Psoas muscle (tissue), 8 donors: Measurements from ENCODE around the gene PRR12. TPM values are rescaled to one million over a fixed set of nuclear protein-coding genes. Genes with fewer than 3 reads are reported as not detected.
A peak's percentile ranks its signal among the peaks of the same experiment; 100 is the strongest.

ENCODE experiments used
- ATAC-seq, 4 donors: fragments of 200-7000 bp; cut with Tn5 transposase; one replicate each; pipeline ENCODE4 v1.9.1; 2020; ENCODE audit warnings: moderate library complexity in 3 of 4, mild to moderate bottlenecking in 2 of 4
- DNase-seq, 2 donors: peaks; one replicate each; pipeline ENCODE4 v3.0.0-alpha.2; 2020
- H3K27ac ChIP-seq: fragments of 200-600 bp; one replicate; pipeline ENCODE4 v1.8.0; 2022
- H3K27me3 ChIP-seq, 3 donors: fragments of 200-600 bp in 1 of 3; one replicate each; pipeline versions ENCODE4 v1.6.1 to v1.8.0; 2013 to 2022; ENCODE audit warnings: low read length in 2 of 3, mild to moderate bottlenecking in 2 of 3, moderate library complexity in 1 of 3; ENCODE audit not compliant: insufficient read depth in 3 of 3
- H3K36me3 ChIP-seq, 2 donors: fragments of 200-600 bp in 1 of 2; one replicate each; pipeline versions ENCODE4 v1.6.1 to v1.8.0; 2013 to 2022; ENCODE audit warnings: low read depth in 1 of 2, mild to moderate bottlenecking in 1 of 2, moderate library complexity in 1 of 2; ENCODE audit not compliant: insufficient read depth in 1 of 2
- H3K4me1 ChIP-seq: fragments of 200-600 bp; one replicate; pipeline ENCODE4 v1.8.0; 2022
- H3K4me3 ChIP-seq: fragments of 200-600 bp; one replicate; pipeline ENCODE4 v1.8.0; 2022; ENCODE audit warnings: mild to moderate bottlenecking
- H3K9me3 ChIP-seq: fragments of 200-600 bp; one replicate; pipeline ENCODE4 v1.8.0; 2022
- WGBS, 3 donors: extraction: QIAGEN DNeasy Blood & Tissue Kit; methylation state at CpG; one replicate each; pipeline versions ENCODE4 v1.1.6 to v1.1.7; 2013; 5-methylcytosine and 5-hydroxymethylcytosine counted together
- intact Hi-C, 2 donors: fragments of 100-400 bp; cut with DNase I; formaldehyde crosslinking; loops; one replicate each; pipeline versions ENCODE4 v1.11.0 to v1.14.2; 2022
- polyA plus RNA-seq, 3 donors: library from polyadenylated mRNA; stranded (reverse); fragments of 200-250 nt; gene quantifications; one replicate each; pipeline ENCODE4 v1.2.3, GENCODE V29; 2013
- total RNA-seq, 4 donors: library from RNA; stranded (reverse); fragmentation: NEBNext Ultra II Directional in 2 of 4; extraction: Animal tissue kit (Norgen Biotek cat#: 25700) in 2 of 4; gene quantifications; one replicate each; pipeline versions ENCODE4 v1.2.1 to v1.2.4, GENCODE V29; 2021 to 2023
- TF ChIP-seq, protein P1 (sequence below): fragments of 200-600 bp; IDR thresholded peaks from one replicate; pipeline ENCODE4 v1.8.0; 2022; ENCODE audit warnings: antibody characterized with exemption
- donor health status: healthy with polysubstance abuse.
- donor health status: DM: no; HTN: no; CAD: no; lungs with moderate emphysema.
- donor health status: Bipolar disorder and iron deficiency.
- donor health status: healthy.
- donor health status: DM: yes; HTN: yes; CAD: no.
- donor health status: DM: no; HTN: no; CAD: no.
- donor health status: DM: no; HTN: no; CAD: no.
- donor health status: DM: yes; HTN: yes; CAD: no.

PRR12 gene
- total and polyA plus RNA-seq, 7 donors: 2.3 to 15.1 (median 7.1) TPM

DNA sequence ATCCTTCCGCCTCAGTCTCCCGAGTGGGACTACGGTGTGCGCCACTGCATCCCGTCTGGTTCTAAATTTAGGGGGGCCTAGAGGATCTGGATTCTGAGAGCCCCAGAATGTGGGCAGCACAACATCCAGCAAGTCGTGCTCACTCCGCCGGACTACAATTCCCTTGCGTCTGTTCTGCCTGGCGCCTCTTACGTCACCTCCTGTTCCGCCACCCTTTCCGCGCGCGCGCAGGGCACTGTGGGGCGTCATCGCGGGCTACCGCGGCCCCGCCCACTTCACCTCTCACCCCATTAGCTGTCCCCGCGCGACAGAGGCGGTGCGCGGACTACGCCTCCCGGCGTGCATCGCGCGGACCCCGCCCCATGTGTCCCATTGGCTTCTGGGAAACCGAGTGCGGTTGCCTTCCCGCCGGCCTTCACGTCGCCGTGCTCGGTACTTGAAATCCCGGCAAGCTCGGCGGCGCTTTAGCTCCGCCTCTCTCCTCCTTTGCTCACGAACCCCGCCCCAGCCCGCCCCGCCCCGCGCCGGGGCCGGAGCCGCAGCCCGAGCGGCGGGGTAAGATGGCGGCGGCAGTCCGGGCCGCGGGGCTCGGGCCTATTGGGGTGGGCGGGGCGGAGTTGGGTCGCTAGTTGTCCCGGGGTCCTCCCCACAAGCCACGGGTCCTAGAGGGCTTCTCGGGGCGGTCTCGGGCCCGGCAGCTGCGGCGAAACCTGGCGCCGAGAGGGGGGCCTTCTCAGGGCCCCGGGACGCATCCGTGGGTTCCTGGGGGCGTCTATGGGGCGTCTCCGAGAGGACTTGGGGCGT lies 50.9 kb downstream of the PRR12 start, which contains the start of gene SCAF1:
SCAF1 (plus strand) TSS at position 522 of the 804 bp plus-strand sequence. CDS start 2,818 bp downstream, outside the sequence.
- Histone ChIP-seq H3K4me3 (peak within 1 kb of the TSS; percentile 80), H3K4me1 (peaks cover 35% of the 10 kb centered on the region), H3K27ac (peak within 1 kb of the TSS; percentile 98), H3K9me3 (no peaks in the 10 kb centered on the region), H3K36me3 (peaks cover 3 to 19% of the 10 kb centered on the region in 2 donors), H3K27me3 (no peaks in the 10 kb centered on the region)
- DNase-seq (peak; percentile 100), ATAC-seq (peak; percentile 79 to 83 (median 82))
- intact Hi-C loops: loop anchor here (2.0 to 5.0 kb wide), 2 partner anchors 35 to 190 kb away; partner anchors contain the start of genes ALDH16A1 (in 1 of the 2), PIH1D1 (in 1 of the 2) and PRMT1 (in 1 of the 2)
- WGBS, 3 donors: 0% methylated on average over 62 to 87 of the region's 87 CpGs
- TF ChIP-seq, protein P1, sequence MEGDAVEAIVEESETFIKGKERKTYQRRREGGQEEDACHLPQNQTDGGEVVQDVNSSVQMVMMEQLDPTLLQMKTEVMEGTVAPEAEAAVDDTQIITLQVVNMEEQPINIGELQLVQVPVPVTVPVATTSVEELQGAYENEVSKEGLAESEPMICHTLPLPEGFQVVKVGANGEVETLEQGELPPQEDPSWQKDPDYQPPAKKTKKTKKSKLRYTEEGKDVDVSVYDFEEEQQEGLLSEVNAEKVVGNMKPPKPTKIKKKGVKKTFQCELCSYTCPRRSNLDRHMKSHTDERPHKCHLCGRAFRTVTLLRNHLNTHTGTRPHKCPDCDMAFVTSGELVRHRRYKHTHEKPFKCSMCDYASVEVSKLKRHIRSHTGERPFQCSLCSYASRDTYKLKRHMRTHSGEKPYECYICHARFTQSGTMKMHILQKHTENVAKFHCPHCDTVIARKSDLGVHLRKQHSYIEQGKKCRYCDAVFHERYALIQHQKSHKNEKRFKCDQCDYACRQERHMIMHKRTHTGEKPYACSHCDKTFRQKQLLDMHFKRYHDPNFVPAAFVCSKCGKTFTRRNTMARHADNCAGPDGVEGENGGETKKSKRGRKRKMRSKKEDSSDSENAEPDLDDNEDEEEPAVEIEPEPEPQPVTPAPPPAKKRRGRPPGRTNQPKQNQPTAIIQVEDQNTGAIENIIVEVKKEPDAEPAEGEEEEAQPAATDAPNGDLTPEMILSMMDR: no peak

DNA sequence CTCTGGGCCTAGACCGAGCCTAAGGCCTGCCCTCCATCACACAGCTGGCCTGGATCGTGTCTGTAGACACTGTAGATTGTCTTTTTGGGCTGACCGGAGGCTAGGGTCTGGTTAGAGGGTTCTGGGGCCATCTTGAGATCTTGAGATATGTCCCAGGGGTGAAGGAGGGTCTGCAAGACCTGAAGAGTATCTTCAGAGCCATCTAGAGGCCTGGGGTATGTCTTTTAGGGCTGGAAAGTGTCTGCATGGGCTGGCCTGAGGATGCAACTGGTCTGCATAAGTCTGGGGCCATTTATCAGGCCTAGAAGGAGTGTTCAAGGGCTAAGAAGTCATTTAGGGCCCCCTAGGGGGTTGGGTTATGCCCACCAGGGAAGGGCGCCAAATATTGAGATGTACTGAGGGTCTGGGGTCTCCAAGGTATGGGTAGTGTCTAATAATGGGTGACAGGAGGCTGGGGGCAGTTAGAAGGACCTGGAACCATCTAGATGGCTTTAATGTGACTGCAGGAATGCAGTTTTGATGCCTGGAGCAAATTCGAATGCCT lies 51.6 kb downstream of the PRR12 start:
- Histone ChIP-seq H3K27me3 (no peaks in the 10 kb centered on the region), H3K36me3 (peaks cover 3 to 26% of the 10 kb centered on the region in 2 donors), H3K4me3 (peak overlapping the region; percentile 80), H3K27ac (peak overlapping the region; percentile 98), H3K4me1 (peaks cover 35% of the 10 kb centered on the region), H3K9me3 (no peaks in the 10 kb centered on the region)
- 5 to 8% (median 6%) methylated on average over 5 of the region's 5 CpGs for WGBS, 3 donors
- ATAC-seq (no peak), DNase-seq (peak in 1 of 2 donors; percentile 38)
- intact Hi-C loops: loop anchor here in 1 of 2 donors (5.0 kb wide), 1 partner anchor 190 kb away; the partner anchor contains the start of genes ALDH16A1 and PIH1D1
- TF ChIP-seq, protein P1: no peak

DNA sequence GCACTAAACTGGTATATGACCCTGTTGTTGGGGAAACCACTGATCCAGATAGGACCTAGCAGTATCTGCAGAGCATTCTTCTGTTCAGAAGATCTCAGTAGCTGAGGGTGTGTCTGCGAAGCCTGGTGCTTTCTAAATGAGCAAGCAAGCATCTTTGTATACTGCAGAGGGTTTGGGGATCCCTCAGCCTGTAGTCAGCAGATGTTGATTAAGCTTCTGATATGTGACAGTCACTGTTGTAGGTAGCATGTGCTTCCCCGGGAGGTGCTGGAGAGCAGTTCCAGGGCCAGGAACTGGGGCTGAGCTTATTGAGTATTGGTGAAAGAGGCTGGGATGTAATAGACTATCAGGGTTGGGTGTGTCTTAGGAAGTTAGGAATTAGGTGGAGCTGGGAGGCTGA lies 52.5 kb downstream of the PRR12 start:
- ATAC-seq (no peak), DNase-seq (peak in 1 of 2 donors; percentile 39)
- Histone ChIP-seq H3K27me3 (no peaks in the 10 kb centered on the region), H3K27ac (peak overlapping the region; percentile 98), H3K9me3 (no peaks in the 10 kb centered on the region), H3K4me1 (peaks cover 28% of the 10 kb centered on the region), H3K36me3 (peaks cover 3 to 35% of the 10 kb centered on the region in 2 donors), H3K4me3 (peak overlapping the region; percentile 80)
- TF ChIP-seq, protein P1: no peak
- 58 to 67% (median 66%) methylated on average over 2 of the region's 2 CpGs for WGBS, 3 donors
- intact Hi-C loops: loop anchor here in 1 of 2 donors (5.0 kb wide), 1 partner anchor 191 kb away; the partner anchor contains the start of genes ALDH16A1 and PIH1D1

DNA sequence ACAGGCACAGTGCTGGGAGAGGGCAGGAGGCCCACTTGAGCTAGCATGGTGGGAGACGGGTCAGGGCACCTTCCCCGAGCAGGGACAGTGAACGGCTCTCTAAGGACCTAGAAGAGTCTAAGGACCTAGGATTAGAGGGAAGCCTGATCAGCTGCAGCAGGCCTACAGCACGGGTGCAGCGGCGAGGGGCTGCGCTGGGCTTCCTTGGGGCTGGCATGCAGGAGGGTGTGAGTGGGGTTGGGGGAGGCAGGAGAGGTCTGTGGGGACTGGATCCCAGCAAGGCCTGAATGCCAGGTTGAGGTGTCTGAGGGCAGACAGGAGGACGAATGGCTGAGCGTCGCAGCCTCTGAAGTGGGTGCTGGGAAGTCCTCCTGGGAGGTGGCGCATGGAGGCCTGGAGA lies 54.6 kb downstream of the PRR12 start:
- WGBS, 3 donors: 86 to 89% (median 87%) methylated on average over 11 of the region's 11 CpGs
- ATAC-seq (no peak), DNase-seq (no peak)
- H3K27me3 ChIP-seq: no peaks in the 10 kb centered on the region
- intact Hi-C loops: no loop called here
- peaks cover 21% of the 10 kb centered on the region for H3K4me1 ChIP-seq
- TF ChIP-seq, protein P1: no peak
- no peaks in the 10 kb centered on the region for H3K9me3 ChIP-seq
- no peak overlapping the region for H3K4me3 ChIP-seq
- peaks cover 3 to 54% of the 10 kb centered on the region in 2 donors for H3K36me3 ChIP-seq
- no peak overlapping the region for H3K27ac ChIP-seq
